ENCODE results near the gene IRF2BP2. TPM values are rescaled to one million over a fixed set of nuclear protein-coding genes. Genes with fewer than 3 reads are reported as not detected.
A peak's percentile ranks its signal among the peaks of the same experiment; 100 is the strongest.

The IRF2BP2 gene
- polyA plus RNA-seq, 2 of the 4 experiments (the other 2 are of a cell fraction), result 38.2 to 53.5 TPM

GRCh38 chr1:234572966-234573365, 37.0 kb downstream of the IRF2BP2 start:
- Histone ChIP-seq H3K4me2 (no peak overlapping the region), H3K27ac (0 out of 6 replicates have a peak overlapping the region, but pooled peaks of 1 of the 2 experiments have one; percentile 3), H3K4me1 (peaks cover 12% of the 10 kb centered on the region; the same call in 2 of the 3 replicates), H3K9me3 (no peaks in the 10 kb centered on the region), H3K4me3 (no peak overlapping the region)
- ChIA-PET POLR2A (no interaction called here), CTCF (no interaction called here)
- FAIRE-seq (no peak), ATAC-seq (no peak), DNase-seq (ENCODE audit: low read depth in 1 of 2, low spot score in 1 of 2) (no peak)
- TF ChIP-seq TP53 (CRISPR knock-in tag; IDR thresholded peaks at IDR 0.05), result no peak
- TF ChIP-seq, protein P1, sequence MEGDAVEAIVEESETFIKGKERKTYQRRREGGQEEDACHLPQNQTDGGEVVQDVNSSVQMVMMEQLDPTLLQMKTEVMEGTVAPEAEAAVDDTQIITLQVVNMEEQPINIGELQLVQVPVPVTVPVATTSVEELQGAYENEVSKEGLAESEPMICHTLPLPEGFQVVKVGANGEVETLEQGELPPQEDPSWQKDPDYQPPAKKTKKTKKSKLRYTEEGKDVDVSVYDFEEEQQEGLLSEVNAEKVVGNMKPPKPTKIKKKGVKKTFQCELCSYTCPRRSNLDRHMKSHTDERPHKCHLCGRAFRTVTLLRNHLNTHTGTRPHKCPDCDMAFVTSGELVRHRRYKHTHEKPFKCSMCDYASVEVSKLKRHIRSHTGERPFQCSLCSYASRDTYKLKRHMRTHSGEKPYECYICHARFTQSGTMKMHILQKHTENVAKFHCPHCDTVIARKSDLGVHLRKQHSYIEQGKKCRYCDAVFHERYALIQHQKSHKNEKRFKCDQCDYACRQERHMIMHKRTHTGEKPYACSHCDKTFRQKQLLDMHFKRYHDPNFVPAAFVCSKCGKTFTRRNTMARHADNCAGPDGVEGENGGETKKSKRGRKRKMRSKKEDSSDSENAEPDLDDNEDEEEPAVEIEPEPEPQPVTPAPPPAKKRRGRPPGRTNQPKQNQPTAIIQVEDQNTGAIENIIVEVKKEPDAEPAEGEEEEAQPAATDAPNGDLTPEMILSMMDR (IDR thresholded peaks at IDR 0.05), result no peak
- TF ChIP-seq CHD2 (IDR thresholded peaks at IDR 0.05; ENCODE audit: low read length, partially characterized antibody), result no peak
- TF ChIP-seq, protein P2, sequence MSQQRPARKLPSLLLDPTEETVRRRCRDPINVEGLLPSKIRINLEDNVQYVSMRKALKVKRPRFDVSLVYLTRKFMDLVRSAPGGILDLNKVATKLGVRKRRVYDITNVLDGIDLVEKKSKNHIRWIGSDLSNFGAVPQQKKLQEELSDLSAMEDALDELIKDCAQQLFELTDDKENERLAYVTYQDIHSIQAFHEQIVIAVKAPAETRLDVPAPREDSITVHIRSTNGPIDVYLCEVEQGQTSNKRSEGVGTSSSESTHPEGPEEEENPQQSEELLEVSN (IDR thresholded peaks at IDR 0.05; ENCODE audit: borderline replicate concordance, low read depth), result no peak
- no peak for TF ChIP-seq NR3C1 (IDR thresholded peaks at IDR 0.05)
- TF ChIP-seq USF2 (IDR thresholded peaks at IDR 0.05), result no peak
- TF ChIP-seq MYC (IDR thresholded peaks at IDR 0.05; ENCODE audit: borderline replicate concordance, low read length), result no peak
- TF ChIP-seq HOXA7 (CRISPR knock-in tag; IDR thresholded peaks at IDR 0.05), result no peak
- no peak for TF ChIP-seq TFCP2L1 (CRISPR knock-in tag; IDR thresholded peaks at IDR 0.05)
- TF ChIP-seq NPAS2 (CRISPR knock-in tag; IDR thresholded peaks at IDR 0.05; ENCODE audit: borderline replicate concordance), result no peak
- TF ChIP-seq FOXS1 (CRISPR knock-in tag; IDR thresholded peaks at IDR 0.05), result no peak
- no peak for TF ChIP-seq ZFP36 (IDR thresholded peaks at IDR 0.05; ENCODE audit: borderline replicate concordance, partially characterized antibody)
- no peak for TF ChIP-seq ZSCAN20 (CRISPR knock-in tag; IDR thresholded peaks at IDR 0.05)
- no peak for TF ChIP-seq BHLHE40 (IDR thresholded peaks at IDR 0.05; ENCODE audit: low read depth, low read length)
- TF ChIP-seq, protein P3, sequence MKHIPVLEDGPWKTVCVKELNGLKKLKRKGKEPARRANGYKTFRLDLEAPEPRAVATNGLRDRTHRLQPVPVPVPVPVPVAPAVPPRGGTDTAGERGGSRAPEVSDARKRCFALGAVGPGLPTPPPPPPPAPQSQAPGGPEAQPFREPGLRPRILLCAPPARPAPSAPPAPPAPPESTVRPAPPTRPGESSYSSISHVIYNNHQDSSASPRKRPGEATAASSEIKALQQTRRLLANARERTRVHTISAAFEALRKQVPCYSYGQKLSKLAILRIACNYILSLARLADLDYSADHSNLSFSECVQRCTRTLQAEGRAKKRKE (CRISPR knock-in tag; IDR thresholded peaks at IDR 0.05; ENCODE audit: low read depth), result no peak
- no peak for TF ChIP-seq CHD4 (IDR thresholded peaks at IDR 0.05; ENCODE audit: borderline replicate concordance)
- no peak for TF ChIP-seq EP300 (IDR thresholded peaks at IDR 0.05)
- TF ChIP-seq KDM5A (IDR thresholded peaks at IDR 0.05), result no peak
- no peak for TF ChIP-seq CEBPB (IDR thresholded peaks at IDR 0.05)
- no peak for TF ChIP-seq MAFK (IDR thresholded peaks at IDR 0.05; ENCODE audit: partially characterized antibody)
- WGBS (ENCODE audit: missing lambda C conversion rate), result 87% methylated on average over 7 of the region's 7 CpGs

- Histone ChIP-seq H3K4me2 (no peak overlapping the region), H3K27ac (0 out of 6 replicates have a peak overlapping the region, but pooled peaks of 1 of the 2 experiments have one; percentile 3), H3K9me3 (no peaks in the 10 kb centered on the region), H3K4me1 (peaks cover 12% of the 10 kb centered on the region; the same call in 2 of the 3 replicates), H3K4me3 (no peak overlapping the region)
- no peak for ATAC-seq
- WGBS (ENCODE audit: missing lambda C conversion rate), result 83% methylated on average over 2 of the region's 2 CpGs
- ChIA-PET POLR2A (no interaction called here), CTCF (interaction anchor here (0.6 kb wide), 1 partner anchor 1113 kb away, joined by 3 read pairs; no protein-coding TSS in a partner anchor)
- no peak for DNase-seq (ENCODE audit: low read depth in 1 of 2, low spot score in 1 of 2)
- TF ChIP-seq CHD4 (IDR thresholded peaks at IDR 0.05; ENCODE audit: borderline replicate concordance) (no peak), ZC3H11A (IDR thresholded peaks at IDR 0.05) (no peak), EHF (CRISPR knock-in tag; IDR thresholded peaks at IDR 0.05) (no peak), NPAS2 (CRISPR knock-in tag; IDR thresholded peaks at IDR 0.05; ENCODE audit: borderline replicate concordance) (no peak), JUNB (IDR thresholded peaks at IDR 0.05) (no peak), KDM5A (IDR thresholded peaks at IDR 0.05) (no peak), EHMT2 (IDR thresholded peaks at IDR 0.05; ENCODE audit: low read depth) (no peak)
- TF ChIP-seq, protein P4, sequence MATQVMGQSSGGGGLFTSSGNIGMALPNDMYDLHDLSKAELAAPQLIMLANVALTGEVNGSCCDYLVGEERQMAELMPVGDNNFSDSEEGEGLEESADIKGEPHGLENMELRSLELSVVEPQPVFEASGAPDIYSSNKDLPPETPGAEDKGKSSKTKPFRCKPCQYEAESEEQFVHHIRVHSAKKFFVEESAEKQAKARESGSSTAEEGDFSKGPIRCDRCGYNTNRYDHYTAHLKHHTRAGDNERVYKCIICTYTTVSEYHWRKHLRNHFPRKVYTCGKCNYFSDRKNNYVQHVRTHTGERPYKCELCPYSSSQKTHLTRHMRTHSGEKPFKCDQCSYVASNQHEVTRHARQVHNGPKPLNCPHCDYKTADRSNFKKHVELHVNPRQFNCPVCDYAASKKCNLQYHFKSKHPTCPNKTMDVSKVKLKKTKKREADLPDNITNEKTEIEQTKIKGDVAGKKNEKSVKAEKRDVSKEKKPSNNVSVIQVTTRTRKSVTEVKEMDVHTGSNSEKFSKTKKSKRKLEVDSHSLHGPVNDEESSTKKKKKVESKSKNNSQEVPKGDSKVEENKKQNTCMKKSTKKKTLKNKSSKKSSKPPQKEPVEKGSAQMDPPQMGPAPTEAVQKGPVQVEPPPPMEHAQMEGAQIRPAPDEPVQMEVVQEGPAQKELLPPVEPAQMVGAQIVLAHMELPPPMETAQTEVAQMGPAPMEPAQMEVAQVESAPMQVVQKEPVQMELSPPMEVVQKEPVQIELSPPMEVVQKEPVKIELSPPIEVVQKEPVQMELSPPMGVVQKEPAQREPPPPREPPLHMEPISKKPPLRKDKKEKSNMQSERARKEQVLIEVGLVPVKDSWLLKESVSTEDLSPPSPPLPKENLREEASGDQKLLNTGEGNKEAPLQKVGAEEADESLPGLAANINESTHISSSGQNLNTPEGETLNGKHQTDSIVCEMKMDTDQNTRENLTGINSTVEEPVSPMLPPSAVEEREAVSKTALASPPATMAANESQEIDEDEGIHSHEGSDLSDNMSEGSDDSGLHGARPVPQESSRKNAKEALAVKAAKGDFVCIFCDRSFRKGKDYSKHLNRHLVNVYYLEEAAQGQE (IDR thresholded peaks at IDR 0.05), result no peak
- TF ChIP-seq, protein P5, sequence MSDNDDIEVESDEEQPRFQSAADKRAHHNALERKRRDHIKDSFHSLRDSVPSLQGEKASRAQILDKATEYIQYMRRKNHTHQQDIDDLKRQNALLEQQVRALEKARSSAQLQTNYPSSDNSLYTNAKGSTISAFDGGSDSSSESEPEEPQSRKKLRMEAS (IDR thresholded peaks at IDR 0.05), result no peak
- FAIRE-seq, result no peak
These were observed 38.3 kb downstream of the IRF2BP2 start for GRCh38 chr1:234571702-234572101.

All from A549 (cell line).